Stomach (tissue), 4 donors: ENCODE results near the gene SMOC2.

Experiments
- EP300 ChIP-seq: sonication (generic); formaldehyde crosslinking; IDR thresholded peaks from one replicate; pipeline ENCODE4 v1.6.1; 2017; ENCODE audit warnings: antibody characterized with exemption
- TF ChIP-seq, protein P1 (sequence below), 7 experiments: fragments of 450-650 bp in 4 of 7; fragments of 200-600 bp in 3 of 7; sonication (generic) in 3 of 7; IDR thresholded peaks; one replicate each; pipeline ENCODE4 v1.5.1; 2016 to 2019; ENCODE audit warnings: antibody characterized with exemption in 7 of 7, control low read depth in 2 of 7, mild to moderate bottlenecking in 1 of 7

DNA sequence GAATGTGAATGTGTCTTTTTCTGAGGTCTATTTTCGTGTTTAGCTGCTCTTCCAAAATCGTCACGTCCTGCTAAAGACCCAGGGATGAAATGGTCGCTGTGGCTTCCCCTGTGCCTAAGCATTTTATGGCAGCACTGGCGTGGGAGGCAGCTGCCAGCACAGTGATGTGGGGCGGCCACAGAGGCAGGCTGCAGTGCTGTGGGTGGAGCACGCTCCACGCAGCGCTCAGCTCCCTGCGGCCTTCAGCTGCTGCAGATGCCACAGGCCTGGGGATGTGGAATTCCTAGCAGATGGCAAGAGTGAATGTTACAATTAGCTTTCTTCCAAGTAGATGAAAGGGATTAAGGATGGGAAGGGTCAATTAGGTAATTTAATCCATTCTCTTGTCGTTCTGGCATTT lies 242.6 kb downstream of the SMOC2 start:
- TF ChIP-seq EP300 = no peak
- TF ChIP-seq, protein P1, sequence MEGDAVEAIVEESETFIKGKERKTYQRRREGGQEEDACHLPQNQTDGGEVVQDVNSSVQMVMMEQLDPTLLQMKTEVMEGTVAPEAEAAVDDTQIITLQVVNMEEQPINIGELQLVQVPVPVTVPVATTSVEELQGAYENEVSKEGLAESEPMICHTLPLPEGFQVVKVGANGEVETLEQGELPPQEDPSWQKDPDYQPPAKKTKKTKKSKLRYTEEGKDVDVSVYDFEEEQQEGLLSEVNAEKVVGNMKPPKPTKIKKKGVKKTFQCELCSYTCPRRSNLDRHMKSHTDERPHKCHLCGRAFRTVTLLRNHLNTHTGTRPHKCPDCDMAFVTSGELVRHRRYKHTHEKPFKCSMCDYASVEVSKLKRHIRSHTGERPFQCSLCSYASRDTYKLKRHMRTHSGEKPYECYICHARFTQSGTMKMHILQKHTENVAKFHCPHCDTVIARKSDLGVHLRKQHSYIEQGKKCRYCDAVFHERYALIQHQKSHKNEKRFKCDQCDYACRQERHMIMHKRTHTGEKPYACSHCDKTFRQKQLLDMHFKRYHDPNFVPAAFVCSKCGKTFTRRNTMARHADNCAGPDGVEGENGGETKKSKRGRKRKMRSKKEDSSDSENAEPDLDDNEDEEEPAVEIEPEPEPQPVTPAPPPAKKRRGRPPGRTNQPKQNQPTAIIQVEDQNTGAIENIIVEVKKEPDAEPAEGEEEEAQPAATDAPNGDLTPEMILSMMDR (IDR thresholded peaks at IDR 0.05) = no peak
